SK-N-SH (cell line): ENCODE measurements around the gene P3H2. TPM values are rescaled to one million over a fixed set of nuclear protein-coding genes. Genes with fewer than 3 reads are reported as not detected.

Experiments used
- CTCF ChIA-PET: fragments of 300-600, 350-600 bp; formaldehyde crosslinking; extraction: SDS; loops from one replicate; lab custom pipeline; 2021; lab: Yijun Ruan, JAX
- POLR2A ChIA-PET: fragments of 350-600 bp; sonication (Branson Sonifier 250); formaldehyde crosslinking; extraction: SDS; loops from one replicate; lab custom pipeline; 2020; ENCODE audit warnings: antibody characterized with exemption, inconsistent platforms; lab: Yijun Ruan, JAX
- DNase-seq: peaks from one replicate; pipeline ENCODE4 v3.0.0; 2012
- H2AFZ ChIP-seq: fragments of 200-600 bp; sonication (generic); 2 replicates; pipeline ENCODE4 v1.8.1; 2016; ENCODE audit warnings: antibody characterized with exemption, mild to moderate bottlenecking, low read depth
- H3F3A ChIP-seq: fragments of 200-600 bp; sonication (generic); replicated peaks from 2 replicates; pipeline ENCODE3; 2016; ENCODE audit warnings: antibody characterized with exemption, mild to moderate bottlenecking; ENCODE audit not compliant: insufficient read depth
- H3K27ac ChIP-seq, 2 experiments: fragments of 200-500 bp in 1 of 2; fragments of 200-600 bp in 1 of 2; sonication (Bioruptor generic) in 1 of 2; sonication (generic), shearing (Covaris generic) in 1 of 2; 2 replicates each; pipeline versions ENCODE4 v1.5.1 to v1.6.1; 2014 to 2016; ENCODE audit warnings: low read depth in 2 of 2, inconsistent platforms in 1 of 2, low read length in 1 of 2, mild to moderate bottlenecking in 1 of 2, mixed read lengths in 1 of 2
- H3K27me3 ChIP-seq: fragments of 200-600 bp; sonication (generic), shearing (Covaris generic); 2 replicates; pipeline ENCODE4 v1.6.1; 2016; ENCODE audit warnings: mixed run types; ENCODE audit not compliant: insufficient read depth
- H3K36me3 ChIP-seq, 2 experiments: fragments of 200-500 bp in 1 of 2; fragments of 200-600 bp in 1 of 2; sonication (Bioruptor generic) in 1 of 2; sonication (generic) in 1 of 2; replicated peaks in 1 of 2; 2 replicates each; pipeline versions ENCODE3 to v1.5.1; 2014 to 2016; ENCODE audit warnings: low read length in 1 of 2, mild to moderate bottlenecking in 1 of 2; ENCODE audit not compliant: insufficient read depth in 2 of 2, control insufficient read depth in 1 of 2
- H3K4me1 ChIP-seq, 2 experiments: fragments of 200-500 bp in 1 of 2; fragments of 200-600 bp in 1 of 2; sonication (Bioruptor generic) in 1 of 2; sonication (generic), shearing (Covaris generic) in 1 of 2; 2 replicates each; pipeline versions ENCODE4 v1.5.1 to v1.6.1; 2014 to 2016; ENCODE audit warnings: low read depth in 1 of 2, low read length in 1 of 2, mixed run types in 1 of 2; ENCODE audit not compliant: insufficient read depth in 2 of 2, control insufficient read depth in 1 of 2
- H3K4me2 ChIP-seq: fragments of 200-600 bp; sonication (generic), shearing (Covaris generic); 2 replicates; pipeline ENCODE4 v1.6.1; 2017; ENCODE audit warnings: mixed run types
- H3K4me3 ChIP-seq, 2 experiments: fragments of 200-500 bp in 1 of 2; fragments of 200-600 bp in 1 of 2; sonication (Bioruptor generic) in 1 of 2; sonication (generic), shearing (Covaris generic) in 1 of 2; 2 replicates each; pipeline versions ENCODE4 v1.5.1 to v1.8.1; 2014 to 2016; ENCODE audit warnings: low read depth in 2 of 2, inconsistent platforms in 1 of 2, low read length in 1 of 2, mild to moderate bottlenecking in 1 of 2, mixed read lengths in 1 of 2, moderate library complexity in 1 of 2
- H3K79me2 ChIP-seq: fragments of 200-600 bp; sonication (generic); 2 replicates; pipeline ENCODE4 v1.8.1; 2017; ENCODE audit warnings: mild to moderate bottlenecking; ENCODE audit not compliant: insufficient read depth
- H3K9ac ChIP-seq: fragments of 200-600 bp; sonication (generic); 2 replicates; pipeline ENCODE4 v1.6.1; 2017; ENCODE audit warnings: mixed run types
- H3K9me2 ChIP-seq: fragments of 200-600 bp; sonication (generic); 2 replicates; pipeline ENCODE4 v1.6.1; 2017; ENCODE audit warnings: mixed run types
- H3K9me3 ChIP-seq: fragments of 200-600 bp; sonication (generic); 2 replicates; pipeline ENCODE4 v1.6.1; 2017; ENCODE audit warnings: mixed run types, mild to moderate bottlenecking, moderate library complexity
- H4K20me1 ChIP-seq: fragments of 200-600 bp; sonication (generic); 2 replicates; pipeline ENCODE4 v1.6.1; 2017; ENCODE audit warnings: mild to moderate bottlenecking, mixed run types; ENCODE audit not compliant: insufficient read depth
- CHD2 ChIP-seq: fragments of 150-350 bp; IDR thresholded peaks from 2 replicates; pipeline ENCODE4 v1.6.1; 2018; ENCODE audit warnings: low read length; ENCODE audit not compliant: partially characterized antibody
- EP300 ChIP-seq, 2 experiments: IDR thresholded peaks; 2 replicates each; pipeline versions ENCODE4 v1.4.0 to v1.6.1; 2012; ENCODE audit warnings: borderline replicate concordance in 1 of 2, low read depth in 1 of 2, low read length in 1 of 2
- FOSL2 ChIP-seq: IDR thresholded peaks from 2 replicates; pipeline ENCODE4 v1.4.0; 2012; ENCODE audit warnings: low read depth, mild to moderate bottlenecking, moderate library complexity, borderline replicate concordance
- GABPA ChIP-seq: IDR thresholded peaks from 2 replicates; pipeline ENCODE4 v1.4.0; 2012; ENCODE audit warnings: low read depth, mild to moderate bottlenecking
- IRF3 ChIP-seq: fragments of 150-350 bp; IDR thresholded peaks from 2 replicates; pipeline ENCODE4 v1.6.1; 2016; ENCODE audit warnings: mild to moderate bottlenecking, low read depth, low read length
- JUND ChIP-seq: IDR thresholded peaks from 2 replicates; pipeline ENCODE4 v1.4.0; 2012
- MAX ChIP-seq: IDR thresholded peaks from 2 replicates; pipeline ENCODE4 v1.4.0; 2012; ENCODE audit warnings: low read depth
- MEF2A ChIP-seq: IDR thresholded peaks from 2 replicates; pipeline ENCODE4 v1.4.0; 2012; ENCODE audit warnings: low read depth, borderline replicate concordance
- NFIC ChIP-seq: IDR thresholded peaks from 2 replicates; pipeline ENCODE4 v1.4.0; 2012; ENCODE audit warnings: borderline replicate concordance
- RAD21 ChIP-seq: IDR thresholded peaks from 2 replicates; pipeline ENCODE4 v1.6.1; 2012; ENCODE audit warnings: mild to moderate bottlenecking, low read length
- REST ChIP-seq: IDR thresholded peaks from 2 replicates; pipeline ENCODE4 v1.6.1; 2012; ENCODE audit warnings: mild to moderate bottlenecking, low read depth, low read length, moderate library complexity
- RFX5 ChIP-seq: IDR thresholded peaks from 2 replicates; pipeline ENCODE4 v1.6.1; 2012; ENCODE audit warnings: mild to moderate bottlenecking, improper control_type of control experiment, low read length
- RXRA ChIP-seq: IDR thresholded peaks from 2 replicates; pipeline ENCODE4 v1.4.0; 2012; ENCODE audit warnings: low read depth, mild to moderate bottlenecking, borderline replicate concordance
- TAF1 ChIP-seq: IDR thresholded peaks from 2 replicates; pipeline ENCODE4 v1.6.1; 2012; ENCODE audit warnings: low read depth, mild to moderate bottlenecking, low read length, moderate library complexity, borderline replicate concordance
- TCF12 ChIP-seq: IDR thresholded peaks from 2 replicates; pipeline ENCODE4 v1.4.0; 2012
- TEAD4 ChIP-seq: IDR thresholded peaks from 2 replicates; pipeline ENCODE4 v1.4.0; 2012; ENCODE audit warnings: mild to moderate bottlenecking, borderline replicate concordance; ENCODE audit not compliant: insufficient read depth
- USF1 ChIP-seq: IDR thresholded peaks from 2 replicates; pipeline ENCODE4 v1.4.0; 2012; ENCODE audit warnings: low read depth, borderline replicate concordance
- WGBS: methylation state at CpG from one replicate; pipeline ENCODE4 v1.1.6; 2017; ENCODE audit warnings: low lambda C conversion rate; 5-methylcytosine and 5-hydroxymethylcytosine counted together
- polyA plus RNA-seq, 3 experiments: library from polyadenylated mRNA; depleted of rRNA; stranded (reverse); fragments of >200 nt; gene quantifications; 2 replicates each; pipeline ENCODE4 v1.2.3, GENCODE V29; 2012

The P3H2 gene
- polyA plus RNA-seq, 1 of the 3 experiments (the other 2 are of a cell fraction) = 2.8 TPM

- Histone ChIP-seq H2AFZ (no peak overlapping the region), H3K9me2 (no peaks in the 10 kb centered on the region), H3F3A (no peaks in the 10 kb centered on the region), H3K27ac (no peak overlapping the region), H3K27me3 (no peaks in the 10 kb centered on the region), H3K36me3 (no peaks in the 10 kb centered on the region), H3K9ac (no peak overlapping the region), H3K9me3 (no peaks in the 10 kb centered on the region), H3K4me2 (no peak overlapping the region), H4K20me1 (no peaks in the 10 kb centered on the region), H3K4me3 (no peak overlapping the region), H3K79me2 (no peaks in the 10 kb centered on the region), H3K4me1 (no peaks in the 10 kb centered on the region; a peak in 1 of 4 replicates)
- 43% methylated on average over 5 of the region's 5 CpGs for WGBS
- ChIA-PET CTCF (no interaction called here), POLR2A (no interaction called here)
- no peak for TF ChIP-seq IRF3
- no peak for TF ChIP-seq NFIC
- no peak for TF ChIP-seq RXRA
- TF ChIP-seq TCF12 = no peak
- no peak for TF ChIP-seq RAD21
- no peak for TF ChIP-seq TAF1
- no peak for TF ChIP-seq TEAD4
- TF ChIP-seq MEF2A = no peak
- TF ChIP-seq EP300 (IDR thresholded peaks at IDR 0.05; ENCODE audit: borderline replicate concordance in 1 of 2, low read depth in 1 of 2, low read length in 1 of 2) = no peak
- TF ChIP-seq USF1 = no peak
- TF ChIP-seq FOSL2 = no peak
- no peak for TF ChIP-seq MAX
- no peak for TF ChIP-seq RFX5
- no peak for TF ChIP-seq JUND
- no peak for TF ChIP-seq GABPA
- no peak for TF ChIP-seq CHD2
- TF ChIP-seq REST = no peak
- no peak for DNase-seq
Measured at GRCh38 chr3:190000861-190001196, 119.9 kb downstream of the P3H2 start.
